ENCODE measurements around the gene NCKIPSD.

NCKIPSD gene

DNA sequence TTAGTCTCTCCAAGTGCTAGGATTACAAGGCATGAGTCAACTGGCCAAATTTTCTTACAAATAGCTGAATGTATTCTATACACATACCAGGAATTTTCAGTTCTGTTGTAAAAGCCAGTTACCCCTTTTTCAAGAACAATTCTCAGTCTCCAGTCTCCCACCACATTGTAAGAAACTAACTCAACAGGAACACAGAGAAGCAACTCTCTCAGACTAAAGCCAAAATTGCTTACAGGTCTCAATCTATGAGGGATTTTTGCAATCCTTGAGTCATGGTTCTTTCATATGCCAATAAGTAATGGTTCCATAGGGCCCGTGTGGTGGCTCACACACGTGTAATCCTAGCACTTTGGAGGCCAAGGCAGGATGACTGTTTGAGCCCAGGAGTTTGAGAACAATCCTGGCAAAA lies 22.8 kb upstream of the NCKIPSD start:
- no peak for DNase-seq (ENCODE audit: extremely low spot score)
- ChIA-PET POLR2A (interaction anchor here (1.1 kb wide), 1 partner anchor 9 kb away, joined by 3 read pairs; the partner anchor contains the start of gene IP6K2), CTCF (interaction anchor here (1.7 to 6.2 kb wide), 3 partner anchors 12 to 32 kb away, joined by 8 to 29 read pairs (median 16); partner anchors contain the start of gene NCKIPSD)
- TF ChIP-seq, protein P1, sequence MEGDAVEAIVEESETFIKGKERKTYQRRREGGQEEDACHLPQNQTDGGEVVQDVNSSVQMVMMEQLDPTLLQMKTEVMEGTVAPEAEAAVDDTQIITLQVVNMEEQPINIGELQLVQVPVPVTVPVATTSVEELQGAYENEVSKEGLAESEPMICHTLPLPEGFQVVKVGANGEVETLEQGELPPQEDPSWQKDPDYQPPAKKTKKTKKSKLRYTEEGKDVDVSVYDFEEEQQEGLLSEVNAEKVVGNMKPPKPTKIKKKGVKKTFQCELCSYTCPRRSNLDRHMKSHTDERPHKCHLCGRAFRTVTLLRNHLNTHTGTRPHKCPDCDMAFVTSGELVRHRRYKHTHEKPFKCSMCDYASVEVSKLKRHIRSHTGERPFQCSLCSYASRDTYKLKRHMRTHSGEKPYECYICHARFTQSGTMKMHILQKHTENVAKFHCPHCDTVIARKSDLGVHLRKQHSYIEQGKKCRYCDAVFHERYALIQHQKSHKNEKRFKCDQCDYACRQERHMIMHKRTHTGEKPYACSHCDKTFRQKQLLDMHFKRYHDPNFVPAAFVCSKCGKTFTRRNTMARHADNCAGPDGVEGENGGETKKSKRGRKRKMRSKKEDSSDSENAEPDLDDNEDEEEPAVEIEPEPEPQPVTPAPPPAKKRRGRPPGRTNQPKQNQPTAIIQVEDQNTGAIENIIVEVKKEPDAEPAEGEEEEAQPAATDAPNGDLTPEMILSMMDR (IDR thresholded peaks at IDR 0.05; ENCODE audit: control extremely low read depth, extremely low read depth, low read depth, missing control alignments): no peak

DNA sequence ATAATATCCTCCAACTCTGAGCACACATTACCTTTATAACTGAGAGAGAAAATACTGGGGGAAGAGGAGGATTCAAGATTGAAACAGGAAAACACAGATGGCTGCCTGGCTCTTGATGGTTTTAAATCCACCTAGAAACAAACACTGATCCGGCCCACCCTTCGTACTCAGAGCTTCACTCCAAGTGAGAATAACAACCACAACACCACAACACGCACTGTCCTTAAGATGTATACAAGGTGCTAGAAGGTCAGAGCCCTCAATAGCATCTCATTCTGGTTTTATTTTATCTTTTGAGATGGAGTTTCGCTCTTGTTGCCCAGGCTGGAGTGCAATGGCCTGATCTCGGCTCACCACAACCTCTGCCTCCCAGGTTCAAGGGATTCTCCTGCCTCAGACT lies 21.4 kb upstream of the NCKIPSD start:
- CTCF ChIA-PET: interaction anchor here (1.3 to 6.2 kb wide), 5 partner anchors 10 to 33 kb away, joined by 3 to 29 read pairs (median 8); partner anchors contain the start of genes IP6K2 and NCKIPSD
- no peak for DNase-seq (ENCODE audit: extremely low spot score)
- POLR2A ChIA-PET: interaction anchor here (0.6 to 1.1 kb wide), 2 partner anchors 10 to 208 kb away, joined by 4 to 6 read pairs; partner anchors contain the start of gene IP6K2
- TF ChIP-seq, protein P1 (IDR thresholded peaks at IDR 0.05; ENCODE audit: control extremely low read depth, extremely low read depth, low read depth, missing control alignments): no peak

DNA sequence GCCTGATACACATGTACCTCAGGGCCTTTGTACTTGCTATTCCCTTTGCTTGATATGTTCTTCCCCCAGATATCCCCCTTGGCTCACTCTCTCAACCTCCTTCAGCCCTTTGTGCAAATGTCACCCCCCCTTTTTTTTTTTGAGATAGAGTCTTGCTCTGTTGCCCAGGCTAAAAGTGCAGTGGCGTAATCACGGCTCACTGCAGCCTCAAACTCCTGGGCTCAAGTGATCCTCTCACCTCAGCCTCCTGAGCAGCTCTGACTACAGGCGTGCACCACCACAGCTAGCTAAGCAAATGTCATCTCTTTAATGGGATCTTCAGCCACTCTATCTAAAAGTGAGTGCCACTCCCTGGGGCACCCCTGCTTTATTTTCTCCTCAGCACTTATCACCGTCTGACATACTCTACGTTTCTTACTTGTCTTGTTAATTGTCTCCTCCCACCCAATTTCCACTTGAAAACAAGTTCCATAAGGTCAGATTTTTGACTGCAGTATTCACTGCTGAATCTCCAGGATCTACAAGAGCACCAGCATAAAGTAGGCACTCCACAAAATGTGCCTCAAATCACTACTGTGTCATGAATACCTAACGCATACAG lies 16.7 kb upstream of the NCKIPSD start:
- ChIA-PET POLR2A (no interaction called here), CTCF (interaction anchor here (1.0 kb wide), 1 partner anchor 17 kb away, joined by 3 read pairs; the partner anchor contains the start of gene NCKIPSD)
- TF ChIP-seq, protein P1 (IDR thresholded peaks at IDR 0.05; ENCODE audit: control extremely low read depth, extremely low read depth, low read depth, missing control alignments): no peak
- no peak for DNase-seq (ENCODE audit: extremely low spot score)

DNA sequence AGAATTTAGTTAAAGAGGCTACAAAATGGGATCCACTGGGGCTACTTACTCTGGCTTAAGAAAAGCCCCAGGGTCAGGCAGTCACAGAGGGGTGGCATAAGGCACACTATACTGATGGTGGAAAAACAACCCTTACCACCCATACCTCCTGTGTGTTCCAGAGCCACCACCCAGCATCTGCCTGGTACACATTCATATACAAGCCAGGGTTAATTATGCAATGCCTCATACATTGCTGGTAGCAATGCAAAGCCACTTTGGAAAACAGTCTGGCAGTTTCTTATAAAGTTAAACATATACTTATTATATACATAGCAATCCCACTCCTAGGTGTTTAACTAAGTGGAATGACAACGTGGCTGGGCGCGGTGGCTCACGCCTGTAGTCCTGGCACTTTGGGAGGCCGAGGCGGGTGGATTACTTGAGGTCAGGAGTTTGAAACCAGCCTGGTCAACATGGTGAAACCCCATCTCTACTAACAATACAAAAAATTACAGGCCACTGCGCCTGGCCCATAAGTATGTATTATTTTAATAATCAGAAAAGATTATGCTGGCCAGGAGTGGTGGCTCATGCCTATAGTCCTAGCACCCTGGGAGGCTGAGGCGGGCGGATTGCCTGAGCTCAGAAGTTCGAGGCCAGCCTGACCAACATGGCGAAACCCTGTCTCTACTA lies 15.2 kb upstream of the NCKIPSD start:
- ChIA-PET POLR2A (no interaction called here), CTCF (no interaction called here)
- TF ChIP-seq, protein P1 (IDR thresholded peaks at IDR 0.05; ENCODE audit: control extremely low read depth, extremely low read depth, low read depth, missing control alignments): no peak
- no peak for DNase-seq (ENCODE audit: extremely low spot score)

DNA sequence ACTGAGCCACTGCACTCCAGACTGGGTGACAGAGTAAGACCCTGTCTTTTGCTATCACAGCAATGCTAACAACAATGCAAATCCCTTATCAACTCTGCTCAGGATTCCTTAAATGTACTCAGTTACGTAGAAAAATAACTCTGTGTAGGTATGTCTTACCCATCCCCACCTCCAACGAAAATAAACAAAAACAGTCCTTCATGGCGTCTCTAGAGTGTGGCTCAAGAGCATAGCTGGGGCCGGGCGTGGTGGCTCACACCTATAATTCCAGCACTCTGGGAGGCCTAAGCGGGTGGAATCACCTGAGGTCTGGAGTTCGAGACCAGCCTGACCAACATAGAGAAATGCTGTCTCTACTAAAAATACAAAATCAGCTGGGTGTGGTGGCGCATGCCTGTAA lies 13.2 kb upstream of the NCKIPSD start:
- TF ChIP-seq, protein P1 (IDR thresholded peaks at IDR 0.05; ENCODE audit: control extremely low read depth, extremely low read depth, low read depth, missing control alignments): no peak
- no peak for DNase-seq (ENCODE audit: extremely low spot score)
- ChIA-PET CTCF (interaction anchor here (2.8 kb wide), 1 partner anchor 12 kb away, joined by 18 read pairs; the partner anchor contains the start of gene NCKIPSD), POLR2A (interaction anchor here (0.6 to 0.7 kb wide), 2 partner anchors 63 to 140 kb away, joined by 3 to 5 read pairs; no protein-coding TSS in a partner anchor)

DNA sequence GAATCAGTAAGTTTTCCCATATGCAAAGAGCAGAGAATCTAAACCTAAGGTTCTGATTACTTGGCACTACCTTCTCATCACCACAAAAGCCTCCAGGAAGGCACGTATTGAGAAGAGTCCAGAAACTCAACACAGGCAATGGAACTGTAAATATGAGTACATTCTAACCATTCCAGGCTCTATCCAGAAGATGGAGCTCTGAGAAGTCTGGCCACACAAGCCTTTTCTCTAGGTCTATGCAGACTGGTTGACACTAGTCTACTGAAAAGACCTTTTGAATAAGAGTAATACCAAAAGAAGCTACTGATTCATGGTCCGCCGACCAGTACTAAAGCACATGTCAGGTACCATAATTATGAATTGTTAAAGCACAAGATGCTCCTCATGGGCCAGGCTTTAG lies 12.2 kb upstream of the NCKIPSD start:
- no peak for DNase-seq (ENCODE audit: extremely low spot score)
- ChIA-PET CTCF (interaction anchor here (1.6 to 3.2 kb wide), 3 partner anchors 10 to 18 kb away, joined by 3 to 18 read pairs (median 16); partner anchors contain the start of gene NCKIPSD), POLR2A (interaction anchor here (0.6 kb wide), 1 partner anchor 141 kb away, joined by 5 read pairs; no protein-coding TSS in a partner anchor)
- TF ChIP-seq, protein P1 (IDR thresholded peaks at IDR 0.05; ENCODE audit: control extremely low read depth, extremely low read depth, low read depth, missing control alignments): no peak

All from GM10248 (cell line).